K562 (cell line): ENCODE measurements around the gene CYP2C8. TPM values are rescaled to one million over a fixed set of nuclear protein-coding genes. Genes with fewer than 3 reads are reported as not detected.

Experiments
- ATAC-seq: fragments of 200-7000 bp; cut with Tn5 transposase; 3 replicates; pipeline ENCODE4 v1.9.1; 2020; ENCODE audit warnings: moderate library complexity
- BruUV-seq: library from RNA; stranded (reverse); fragments of 400-500 nt; replicated peaks from 2 replicates; lab custom pipeline; 2021; lab: Mats Ljungman, UMichigan
- CTCF ChIA-PET: fragments of 300-600 bp; formaldehyde crosslinking; extraction: SDS; loops from one replicate; lab custom pipeline; 2021; ENCODE audit warnings: low intra/inter-chr PET ratio; lab: Yijun Ruan, JAX
- POLR2A ChIA-PET: fragments of 300-600, 350-650 bp; sonication (Branson Sonifier 250); formaldehyde crosslinking; extraction: SDS; loops from one replicate; lab custom pipeline; 2021; ENCODE audit warnings: antibody characterized with exemption, inconsistent platforms; lab: Yijun Ruan, JAX
- DNase-seq, 4 experiments: peaks; one replicate each; pipeline versions ENCODE4 v3.0.0 to v3.0.0-alpha.2; 2011 to 2018; ENCODE audit warnings: low spot score in 3 of 4, mixed read lengths in 3 of 4; ENCODE audit errors: extremely low read depth in 1 of 4
- FAIRE-seq: peaks from 2 replicates; lab custom pipeline; 2011; peaks lifted over from hg19 to GRCh38; lab: Jason Lieb, UNC
- H2AFZ ChIP-seq: 2 replicates; pipeline ENCODE4 v1.6.0; 2011; ENCODE audit warnings: low read depth, low read length, control low read depth, inconsistent platforms
- H3K27ac ChIP-seq: fragments of 200-600 bp; 3 replicates; pipeline ENCODE4 v1.8.0; 2011; ENCODE audit warnings: low read depth, mild to moderate bottlenecking, control low read depth, inconsistent platforms, low read length, moderate library complexity, mixed read lengths; ENCODE audit errors: extremely low read depth
- H3K27me3 ChIP-seq, 2 experiments: fragments of 300-600 bp in 1 of 2; 2 replicates in 1 of 2; 3 replicates in 1 of 2; pipeline versions ENCODE4 v1.6.0 to v1.8.0; 2011; ENCODE audit warnings: inconsistent platforms in 2 of 2, low read length in 2 of 2, mild to moderate bottlenecking in 1 of 2, mixed read lengths in 1 of 2, moderate library complexity in 1 of 2; ENCODE audit not compliant: control insufficient read depth in 2 of 2, insufficient read depth in 2 of 2
- H3K36me3 ChIP-seq: fragments of 300-600 bp; 3 replicates; pipeline ENCODE4 v1.8.0; 2011; ENCODE audit warnings: mild to moderate bottlenecking, low read length, inconsistent platforms; ENCODE audit not compliant: control insufficient read depth, insufficient read depth
- H3K4me1 ChIP-seq, 2 experiments: fragments of 200-600 bp in 1 of 2; replicated peaks in 1 of 2; 2 replicates in 1 of 2; 3 replicates in 1 of 2; pipeline versions ENCODE4 v1.5.1 to v1.8.0; 2011; ENCODE audit warnings: inconsistent platforms in 2 of 2, low read length in 2 of 2, mild to moderate bottlenecking in 1 of 2, mixed read lengths in 1 of 2, moderate library complexity in 1 of 2; ENCODE audit not compliant: control insufficient read depth in 2 of 2, insufficient read depth in 2 of 2
- H3K4me2 ChIP-seq: 2 replicates; pipeline ENCODE4 v1.6.1; 2011; ENCODE audit warnings: low read length, control low read depth, inconsistent platforms, mixed read lengths; ENCODE audit not compliant: insufficient read depth
- H3K4me3 ChIP-seq: fragments of 200-600 bp; sonication (generic), shearing (Covaris generic); 2 replicates; pipeline ENCODE4 v1.5.1; 2016; ENCODE audit warnings: control low read depth, inconsistent platforms
- H3K79me2 ChIP-seq: fragments of 200-600 bp; 3 replicates; pipeline ENCODE4 v1.8.0; 2011; ENCODE audit warnings: low read length, inconsistent platforms; ENCODE audit not compliant: control insufficient read depth, insufficient read depth
- H3K9ac ChIP-seq, 2 experiments: 2 replicates each; pipeline versions ENCODE4 v1.6.0 to v1.6.1; 2011; ENCODE audit warnings: low read depth in 2 of 2, low read length in 2 of 2, control low read depth in 1 of 2, inconsistent platforms in 1 of 2, mild to moderate bottlenecking in 1 of 2, mixed read lengths in 1 of 2; ENCODE audit not compliant: insufficient read depth in 1 of 2
- H3K9me1 ChIP-seq: one replicate; pipeline ENCODE4 v1.6.0; 2011; ENCODE audit warnings: inconsistent platforms, mild to moderate bottlenecking, low read length, moderate library complexity; ENCODE audit not compliant: control insufficient read depth, insufficient read depth
- H3K9me3 ChIP-seq: replicated peaks from 2 replicates; pipeline ENCODE4 v1.5.1; 2011; ENCODE audit warnings: low read depth, low read length, inconsistent platforms; ENCODE audit not compliant: control insufficient read depth, insufficient read depth
- H4K20me1 ChIP-seq: replicated peaks from 2 replicates; pipeline ENCODE4 v1.6.1; 2011; ENCODE audit warnings: low read length, inconsistent platforms, mixed read lengths; ENCODE audit not compliant: control insufficient read depth, insufficient read depth
- CEBPG ChIP-seq, 3 experiments: fragments of 200-800 bp in 1 of 3; sonication (Bioruptor generic) in 1 of 3; sonication (generic) in 1 of 3; formaldehyde crosslinking in 1 of 3; IDR thresholded peaks in 2 of 3; conservative IDR thresholded peaks in 1 of 3; 2 replicates each; pipeline versions ENCODE4 v1.6.1 to v1.8.0; 2016 to 2022; ENCODE audit warnings: missing compliant biosample characterization in 2 of 3, missing genetic modification characterization in 2 of 3, mild to moderate bottlenecking in 1 of 3, missing genetic modification reagents in 1 of 3
- FOXA1 ChIP-seq: fragments of 450-650 bp; IDR thresholded peaks from 2 replicates; pipeline ENCODE4 v1.6.1; 2016; ENCODE audit warnings: mild to moderate bottlenecking, borderline replicate concordance
- FOXP4 ChIP-seq: sonication (generic); formaldehyde crosslinking; IDR thresholded peaks from 2 replicates; pipeline ENCODE4 v1.8.0; 2022; ENCODE audit warnings: mild to moderate bottlenecking, missing genetic modification reagents, borderline replicate concordance
- GABPA ChIP-seq: fragments of 200-800 bp; sonication (Bioruptor generic); conservative IDR thresholded peaks from 2 replicates; pipeline ENCODE4 v1.6.1; 2016; ENCODE audit warnings: low read depth, missing genetic modification characterization, missing compliant biosample characterization
- MECOM ChIP-seq: fragments of 250-450 bp; sonication (Bioruptor Pico); IDR thresholded peaks from 2 replicates; pipeline ENCODE4 v1.8.0; 2022; ENCODE audit warnings: inconsistent platforms
- POLR2A ChIP-seq: fragments of 450-650 bp; conservative IDR thresholded peaks from 2 replicates; pipeline ENCODE4 v1.6.1; 2016
- PPARD ChIP-seq: fragments of 250-450 bp; sonication (Bioruptor Pico); IDR thresholded peaks from 2 replicates; pipeline ENCODE4 v1.8.0; 2022; ENCODE audit warnings: inconsistent platforms, mild to moderate bottlenecking, moderate library complexity
- SNAPC5 ChIP-seq: fragments of 250-450 bp; sonication (Bioruptor Pico); IDR thresholded peaks from 2 replicates; pipeline ENCODE4 v1.8.0; 2021; ENCODE audit warnings: moderate library complexity, mild to moderate bottlenecking, inconsistent platforms
- SNRNP70 ChIP-seq: fragments of 200-400 bp; formaldehyde crosslinking; optimal IDR thresholded peaks from 2 replicates; pipeline ENCODE3; 2017; ENCODE audit warnings: low read depth, low read length
- TARDBP ChIP-seq: fragments of 450-650 bp; IDR thresholded peaks from 2 replicates; pipeline ENCODE4 v1.6.1; 2016
- TEAD2 ChIP-seq: fragments of 450-650 bp; IDR thresholded peaks from 2 replicates; pipeline ENCODE4 v1.6.1; 2016; ENCODE audit warnings: missing genetic modification characterization, control low read depth, missing compliant biosample characterization
- ZNF24 ChIP-seq: fragments of 450-650 bp; IDR thresholded peaks from 2 replicates; pipeline ENCODE4 v1.6.1; 2016
- ZNF431 ChIP-seq: sonication (generic); formaldehyde crosslinking; IDR thresholded peaks from 2 replicates; pipeline ENCODE4 v1.8.0; 2022; ENCODE audit warnings: mild to moderate bottlenecking, missing genetic modification reagents
- ZNF668 ChIP-seq: fragments of 250-450 bp; sonication (Bioruptor Pico); IDR thresholded peaks from 2 replicates; pipeline ENCODE4 v1.8.0; 2022; ENCODE audit warnings: mild to moderate bottlenecking, inconsistent platforms
- ZNF75A ChIP-seq: fragments of 450-650 bp; formaldehyde crosslinking; IDR thresholded peaks from 2 replicates; pipeline ENCODE4 v1.4.0; 2020; ENCODE audit warnings: mild to moderate bottlenecking
- WGBS: fragments of 100-300 bp; shearing (Covaris generic); methylation state at CpG from one replicate; pipeline ENCODE4 v1.1.6; 2016; ENCODE audit warnings: low coverage, mixed read lengths; ENCODE audit not compliant: insufficient coverage; ENCODE audit errors: missing lambda C conversion rate; 5-methylcytosine and 5-hydroxymethylcytosine counted together
- in situ Hi-C: fragments of 300-500 bp; cut with MboI; formaldehyde crosslinking; loops from 4 replicates; pipeline ENCODE4 v1.15.0; 2018; ENCODE audit warnings: inconsistent platforms, mixed read lengths
- intact Hi-C: fragments of 100-400 bp; cut with micrococcal nuclease; formaldehyde crosslinking; loops from 2 replicates; pipeline ENCODE4 v1.14.2; 2022
- polyA plus RNA-seq, 8 experiments: library from polyadenylated mRNA; depleted of rRNA in 4 of 8; stranded (reverse) in 5 of 8; unstranded in 3 of 8; fragments of >200 nt; fragmentation: Nextera tagmentation in 2 of 8; fragmentation: Illumina TruSeq in 1 of 8; extraction: Ambion mirVana in 2 of 8; extraction: Trizol in 1 of 8; gene quantifications; 2 replicates each; pipeline versions ENCODE4 v1.2.1 to v1.2.3, GENCODE V29; 2011 to 2014; ENCODE audit warnings: inconsistent platforms in 1 of 8, missing spikeins in 1 of 8
- total RNA-seq, 7 experiments: library from RNA; depleted of rRNA in 6 of 7; stranded (reverse); fragments of >200 nt in 6 of 7; fragmentation: Illumina TruSeq in 2 of 7; extraction: Trizol in 2 of 7; gene quantifications; 2 replicates each; pipeline versions ENCODE4 v1.2.1 to v1.2.3, GENCODE V29; 2011 to 2021; ENCODE audit warnings: low replicate concordance in 1 of 7

Gene CYP2C8
- total and polyA plus RNA-seq, 9 of the 15 experiments (the other 6 are each of a cell fraction or from before 2014, with no cell fraction given): 0.06 to 0.16 (median 0.10) TPM; not detected in 5

- no peak for TF ChIP-seq ZNF24
- no peak for TF ChIP-seq FOXP4 (CRISPR knock-in tag)
- TF ChIP-seq TARDBP: no peak
- TF ChIP-seq ZNF431 (CRISPR knock-in tag): no peak
- TF ChIP-seq, all 486 proteins: peak for 0
Measured at GRCh38 chr10:95049919-95050318, 19.4 kb downstream of the CYP2C8 start (continued).

- no peak for ATAC-seq
- ChIA-PET POLR2A (no interaction called here), CTCF (no interaction called here)
- BruUV-seq: no TSS peak
- Histone ChIP-seq H3K4me1 (no peaks in the 10 kb centered on the region), H3K9ac (no peak overlapping the region), H2AFZ (no peak overlapping the region), H3K27ac (no peak overlapping the region)
- in situ Hi-C loops: no loop called here
- TF ChIP-seq PPARD (CRISPR knock-in tag) (no peak), MECOM (CRISPR knock-in tag) (no peak), TEAD2 (tag) (no peak), POLR2A (no peak), CEBPG (CRISPR knock-in tag; IDR thresholded peaks at IDR 0.05) (no peak), CEBPG (tag; conservative IDR thresholded peaks at IDR 0.05 in 1 of 2, IDR thresholded peaks at IDR 0.05 in 1 of 2) (no peak), GABPA (no peak), ZNF668 (CRISPR knock-in tag) (no peak), SNRNP70 (no peak), FOXA1 (no peak), SNAPC5 (CRISPR knock-in tag) (no peak), ZNF75A (CRISPR knock-in tag) (no peak)
- TF ChIP-seq, all 486 proteins: peak for 0
- Histone ChIP-seq H3K79me2 (no peaks in the 10 kb centered on the region), H3K36me3 (no peaks in the 10 kb centered on the region), H4K20me1 (no peaks in the 10 kb centered on the region), H3K27me3 (no peaks in the 10 kb centered on the region), H3K9me3 (no peaks in the 10 kb centered on the region), H3K9me1 (no peaks in the 10 kb centered on the region), H3K4me3 (no peak overlapping the region), H3K4me2 (no peak overlapping the region)
- FAIRE-seq (no peak), DNase-seq (no peak)
- 0% methylated on average over 2 of the region's 2 CpGs for WGBS
- intact Hi-C loops: no loop called here
Measured at GRCh38 chr10:95048206-95048605, 21.1 kb downstream of the CYP2C8 start.
